ENCODE data around the gene GRK5. TPM values are rescaled to one million over a fixed set of nuclear protein-coding genes. Genes with fewer than 3 reads are reported as not detected.
A peak's percentile ranks its signal among the peaks of the same experiment; 100 is the strongest.

The GRK5 gene
- total RNA-seq, 1 donor from 2014 or later, result 12.5 TPM

DNA sequence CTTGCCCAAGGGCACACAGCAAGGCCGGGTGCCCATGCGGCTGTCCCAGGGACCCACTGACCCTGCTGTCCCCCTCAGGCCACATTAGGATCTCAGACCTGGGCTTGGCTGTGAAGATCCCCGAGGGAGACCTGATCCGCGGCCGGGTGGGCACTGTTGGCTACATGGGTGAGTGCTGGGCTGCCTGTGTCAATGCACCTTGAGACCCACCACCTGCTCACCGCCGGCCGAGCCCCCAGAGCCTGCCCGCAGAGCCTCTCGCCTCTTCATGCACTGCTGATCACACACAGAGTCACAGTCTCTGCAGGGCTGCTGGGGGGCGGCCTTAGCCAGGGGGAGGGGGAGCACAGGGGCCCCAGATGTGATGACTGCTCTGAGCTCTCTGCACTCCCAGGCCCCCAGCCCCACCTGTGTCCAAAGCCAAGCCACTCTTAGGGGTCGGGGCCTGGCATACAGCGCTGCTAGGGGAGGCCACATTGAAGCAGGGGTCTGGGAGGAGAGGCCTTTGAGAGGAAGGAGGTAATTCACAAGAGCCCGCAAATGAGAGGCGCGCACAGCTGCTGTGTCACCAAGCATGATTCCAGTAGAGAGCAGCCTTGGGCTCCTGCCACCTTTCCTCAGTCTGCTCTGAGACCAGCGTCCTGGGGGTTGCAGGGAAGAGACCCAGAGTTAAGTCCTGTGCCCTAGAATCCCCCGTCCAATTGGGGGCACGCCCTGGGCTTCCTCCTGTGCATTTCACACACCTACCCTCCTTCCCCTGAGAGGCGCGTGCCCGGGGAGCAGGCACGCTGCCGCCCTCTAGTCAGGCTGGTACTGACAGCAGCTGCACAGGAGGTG, 234.8 kb downstream of the GRK5 start:
- H3K9ac ChIP-seq (ENCODE audit: low read depth in 1 of 3, low read length in 3 of 3), result peak overlapping the region in 1 of 3 donors; percentile 45
- H3K27ac ChIP-seq (ENCODE audit: low read depth, low read length), result peak overlapping the region; percentile 65
- H3K36me3 ChIP-seq (ENCODE audit: control insufficient read depth in 3 of 3, insufficient read depth in 3 of 3, low read length in 3 of 3), result peaks cover 0 to 4% (median under 1%) of the 10 kb centered on the region in 3 donors
- H3K4me1 ChIP-seq (ENCODE audit: control insufficient read depth in 3 of 3, insufficient read depth in 3 of 3, low read length in 3 of 3), result peaks cover 15 to 25% (median 25%) of the 10 kb centered on the region in 3 donors
- peaks cover 0 to 21% (median 4%) of the 10 kb centered on the region in 3 donors for H3K27me3 ChIP-seq (ENCODE audit: control insufficient read depth in 3 of 3, insufficient read depth in 3 of 3, low read length in 3 of 3)
- no peak overlapping the region for H3K4me3 ChIP-seq (ENCODE audit: low read length in 3 of 3)
- H3K9me3 ChIP-seq (ENCODE audit: control insufficient read depth in 3 of 3, low read length in 3 of 3), result no peaks in the 10 kb centered on the region

DNA sequence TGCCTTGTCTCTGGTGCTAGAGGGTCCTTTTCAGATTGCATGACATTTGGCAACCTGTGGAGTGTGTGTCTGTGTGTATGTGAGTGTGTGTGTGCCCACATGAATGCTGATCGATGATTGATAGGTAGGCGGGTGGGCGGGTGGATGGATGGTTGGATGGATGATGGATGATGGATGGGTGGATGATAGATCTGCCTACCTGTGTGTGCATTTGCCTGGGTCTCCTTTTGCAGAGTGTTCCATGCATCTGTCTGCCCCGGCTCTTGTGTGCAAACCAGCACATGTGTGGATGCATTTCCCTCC, 235.3 kb downstream of the GRK5 start:
- H3K4me3 ChIP-seq (ENCODE audit: low read length in 3 of 3), result no peak overlapping the region
- peaks cover 0 to 24% (median 4%) of the 10 kb centered on the region in 3 donors for H3K27me3 ChIP-seq (ENCODE audit: control insufficient read depth in 3 of 3, insufficient read depth in 3 of 3, low read length in 3 of 3)
- H3K9ac ChIP-seq (ENCODE audit: low read depth in 1 of 3, low read length in 3 of 3), result no peak overlapping the region
- peaks cover 0 to 6% (median 2%) of the 10 kb centered on the region in 3 donors for H3K36me3 ChIP-seq (ENCODE audit: control insufficient read depth in 3 of 3, insufficient read depth in 3 of 3, low read length in 3 of 3)
- H3K9me3 ChIP-seq (ENCODE audit: control insufficient read depth in 3 of 3, low read length in 3 of 3), result no peaks in the 10 kb centered on the region
- no peak overlapping the region for H3K27ac ChIP-seq (ENCODE audit: low read depth, low read length)
- peaks cover 15 to 25% (median 25%) of the 10 kb centered on the region in 3 donors for H3K4me1 ChIP-seq (ENCODE audit: control insufficient read depth in 3 of 3, insufficient read depth in 3 of 3, low read length in 3 of 3)

DNA sequence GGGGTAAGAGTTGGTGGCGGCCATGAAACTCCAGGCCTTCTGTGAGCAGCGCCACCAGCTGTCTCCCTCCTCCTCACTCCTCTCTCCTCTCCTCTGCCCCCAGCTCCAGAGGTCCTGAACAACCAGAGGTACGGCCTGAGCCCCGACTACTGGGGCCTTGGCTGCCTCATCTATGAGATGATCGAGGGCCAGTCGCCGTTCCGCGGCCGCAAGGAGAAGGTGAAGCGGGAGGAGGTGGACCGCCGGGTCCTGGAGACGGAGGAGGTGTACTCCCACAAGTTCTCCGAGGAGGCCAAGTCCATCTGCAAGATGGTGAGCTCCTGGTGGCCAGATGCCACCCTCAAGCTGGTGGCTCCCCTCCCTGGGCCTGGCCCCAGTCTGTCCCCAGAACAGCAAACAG, 236.1 kb downstream of the GRK5 start:
- H3K4me1 ChIP-seq (ENCODE audit: control insufficient read depth in 3 of 3, insufficient read depth in 3 of 3, low read length in 3 of 3), result peaks cover 15 to 28% (median 25%) of the 10 kb centered on the region in 3 donors
- no peak overlapping the region for H3K27ac ChIP-seq (ENCODE audit: low read depth, low read length)
- H3K36me3 ChIP-seq (ENCODE audit: control insufficient read depth in 3 of 3, insufficient read depth in 3 of 3, low read length in 3 of 3), result peaks cover 0 to 9% (median 6%) of the 10 kb centered on the region in 3 donors

DNA sequence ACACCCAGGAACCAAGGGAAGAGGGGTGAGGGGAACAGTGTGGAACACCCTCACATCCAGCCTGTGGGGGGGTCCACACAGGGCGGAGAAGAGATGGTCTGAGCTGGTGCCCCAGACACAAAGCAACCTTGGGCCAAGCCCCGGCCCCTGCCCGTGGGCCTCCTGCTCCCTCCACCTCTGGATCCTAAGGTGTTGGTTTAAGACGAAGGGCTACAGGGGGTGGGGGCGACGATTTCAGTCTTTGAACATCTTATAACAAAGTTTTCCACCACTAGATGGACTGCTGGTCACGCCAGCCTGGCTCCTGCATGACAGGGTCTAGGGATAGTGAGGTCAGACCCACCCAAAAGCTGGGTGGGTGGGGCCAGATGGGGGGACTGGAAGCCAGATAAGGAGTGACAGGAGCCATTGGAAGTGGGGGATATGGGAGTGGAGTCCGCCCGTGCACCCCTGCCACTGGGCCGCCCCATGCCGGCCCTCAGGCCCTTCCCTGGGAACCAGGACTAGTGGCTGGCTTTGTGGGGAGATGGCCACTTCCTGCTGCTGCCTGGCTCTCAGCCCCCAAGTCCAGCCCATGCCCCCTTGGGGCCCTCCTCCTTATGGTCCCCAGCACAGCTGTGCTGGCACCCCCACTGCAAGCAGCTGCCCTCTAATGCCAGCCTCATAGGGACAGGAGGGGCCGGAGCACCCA, 236.7 kb downstream of the GRK5 start:
- Histone ChIP-seq H3K9me3 (ENCODE audit: control insufficient read depth in 3 of 3, low read length in 3 of 3) (no peaks in the 10 kb centered on the region), H3K4me3 (ENCODE audit: low read length in 3 of 3) (no peak overlapping the region), H3K4me1 (ENCODE audit: control insufficient read depth in 3 of 3, insufficient read depth in 3 of 3, low read length in 3 of 3) (peaks cover 15 to 33% (median 30%) of the 10 kb centered on the region in 3 donors), H3K27ac (ENCODE audit: low read depth, low read length) (no peak overlapping the region), H3K36me3 (ENCODE audit: control insufficient read depth in 3 of 3, insufficient read depth in 3 of 3, low read length in 3 of 3) (peaks cover 0 to 13% (median 8%) of the 10 kb centered on the region in 3 donors), H3K9ac (ENCODE audit: low read depth in 1 of 3, low read length in 3 of 3) (no peak overlapping the region), H3K27me3 (ENCODE audit: control insufficient read depth in 3 of 3, insufficient read depth in 3 of 3, low read length in 3 of 3) (peaks cover 0 to 25% (median 4%) of the 10 kb centered on the region in 3 donors)

More for the DNA sequence above, 236.1 kb downstream of the GRK5 start:
- H3K9me3 ChIP-seq (ENCODE audit: control insufficient read depth in 3 of 3, low read length in 3 of 3), result no peaks in the 10 kb centered on the region
- no peak overlapping the region for H3K4me3 ChIP-seq (ENCODE audit: low read length in 3 of 3)
- H3K27me3 ChIP-seq (ENCODE audit: control insufficient read depth in 3 of 3, insufficient read depth in 3 of 3, low read length in 3 of 3), result peaks cover 0 to 25% (median 4%) of the 10 kb centered on the region in 3 donors
- H3K9ac ChIP-seq (ENCODE audit: low read depth in 1 of 3, low read length in 3 of 3), result no peak overlapping the region

- Histone ChIP-seq H3K27me3 (ENCODE audit: control insufficient read depth in 3 of 3, insufficient read depth in 3 of 3, low read length in 3 of 3) (peaks cover 0 to 25% (median 4%) of the 10 kb centered on the region in 3 donors), H3K4me3 (ENCODE audit: low read length in 3 of 3) (no peak overlapping the region), H3K9me3 (ENCODE audit: control insufficient read depth in 3 of 3, low read length in 3 of 3) (no peaks in the 10 kb centered on the region), H3K4me1 (ENCODE audit: control insufficient read depth in 3 of 3, insufficient read depth in 3 of 3, low read length in 3 of 3) (peaks cover 17 to 34% (median 33%) of the 10 kb centered on the region in 3 donors), H3K36me3 (ENCODE audit: control insufficient read depth in 3 of 3, insufficient read depth in 3 of 3, low read length in 3 of 3) (peaks cover 0 to 15% (median 9%) of the 10 kb centered on the region in 3 donors), H3K27ac (ENCODE audit: low read depth, low read length) (no peak overlapping the region), H3K9ac (ENCODE audit: low read depth in 1 of 3, low read length in 3 of 3) (no peak overlapping the region)
These were observed 237.5 kb downstream of the GRK5 start for GRCh38 chr10:119444866-119445265.

DNA sequence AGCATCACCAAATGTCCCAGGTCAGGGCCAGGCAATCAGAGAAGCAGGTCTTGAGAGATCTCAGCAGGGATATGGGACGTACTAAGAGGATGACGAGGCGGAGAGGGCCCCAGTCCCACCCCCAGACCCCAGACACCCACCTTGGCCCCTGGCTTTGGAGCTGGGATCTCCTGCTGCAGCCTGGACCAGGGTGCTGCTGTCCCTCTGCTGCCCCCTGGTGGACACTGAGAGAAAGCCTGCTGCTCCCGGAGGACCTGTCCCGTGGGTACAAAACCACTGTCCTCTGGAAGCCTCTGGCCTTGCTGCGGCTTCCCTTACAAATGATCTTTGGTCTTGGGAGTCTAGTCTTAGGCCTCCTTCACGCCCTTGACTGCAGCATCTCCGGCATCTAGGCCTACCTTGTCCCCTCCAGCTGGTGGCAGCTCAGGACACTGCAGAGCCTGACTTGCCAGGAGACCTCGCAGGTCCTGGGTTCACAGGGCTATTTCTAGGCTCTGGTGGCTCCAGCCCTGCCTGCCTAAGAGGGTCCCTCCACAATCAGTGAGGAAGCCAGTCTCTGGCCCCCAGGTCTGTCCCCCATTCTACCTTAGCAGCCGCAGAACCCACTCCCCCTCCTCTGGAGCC, 238.1 kb downstream of the GRK5 start:
- peaks cover 0 to 13% (median 9%) of the 10 kb centered on the region in 3 donors for H3K36me3 ChIP-seq (ENCODE audit: control insufficient read depth in 3 of 3, insufficient read depth in 3 of 3, low read length in 3 of 3)
- no peak overlapping the region for H3K27ac ChIP-seq (ENCODE audit: low read depth, low read length)
- no peaks in the 10 kb centered on the region for H3K9me3 ChIP-seq (ENCODE audit: control insufficient read depth in 3 of 3, low read length in 3 of 3)
- no peak overlapping the region for H3K4me3 ChIP-seq (ENCODE audit: low read length in 3 of 3)
- peak overlapping the region in 1 of 3 donors; percentile 8 for H3K9ac ChIP-seq (ENCODE audit: low read depth in 1 of 3, low read length in 3 of 3)
- peaks cover 23 to 40% (median 37%) of the 10 kb centered on the region in 3 donors for H3K4me1 ChIP-seq (ENCODE audit: control insufficient read depth in 3 of 3, insufficient read depth in 3 of 3, low read length in 3 of 3)
- H3K27me3 ChIP-seq (ENCODE audit: control insufficient read depth in 3 of 3, insufficient read depth in 3 of 3, low read length in 3 of 3), result peaks cover 0 to 25% (median 4%) of the 10 kb centered on the region in 3 donors

GRCh38 chr10:119445935-119446317, 238.6 kb downstream of the GRK5 start:
- Histone ChIP-seq H3K4me1 (ENCODE audit: control insufficient read depth in 3 of 3, insufficient read depth in 3 of 3, low read length in 3 of 3) (peaks cover 20 to 40% (median 35%) of the 10 kb centered on the region in 3 donors), H3K27me3 (ENCODE audit: control insufficient read depth in 3 of 3, insufficient read depth in 3 of 3, low read length in 3 of 3) (peaks cover 0 to 25% (median 4%) of the 10 kb centered on the region in 3 donors), H3K9ac (ENCODE audit: low read depth in 1 of 3, low read length in 3 of 3) (peak overlapping the region in 1 of 3 donors; percentile 8), H3K9me3 (ENCODE audit: control insufficient read depth in 3 of 3, low read length in 3 of 3) (no peaks in the 10 kb centered on the region), H3K4me3 (ENCODE audit: low read length in 3 of 3) (no peak overlapping the region), H3K27ac (ENCODE audit: low read depth, low read length) (no peak overlapping the region), H3K36me3 (ENCODE audit: control insufficient read depth in 3 of 3, insufficient read depth in 3 of 3, low read length in 3 of 3) (peaks cover 0 to 13% (median 9%) of the 10 kb centered on the region in 3 donors)

DNA sequence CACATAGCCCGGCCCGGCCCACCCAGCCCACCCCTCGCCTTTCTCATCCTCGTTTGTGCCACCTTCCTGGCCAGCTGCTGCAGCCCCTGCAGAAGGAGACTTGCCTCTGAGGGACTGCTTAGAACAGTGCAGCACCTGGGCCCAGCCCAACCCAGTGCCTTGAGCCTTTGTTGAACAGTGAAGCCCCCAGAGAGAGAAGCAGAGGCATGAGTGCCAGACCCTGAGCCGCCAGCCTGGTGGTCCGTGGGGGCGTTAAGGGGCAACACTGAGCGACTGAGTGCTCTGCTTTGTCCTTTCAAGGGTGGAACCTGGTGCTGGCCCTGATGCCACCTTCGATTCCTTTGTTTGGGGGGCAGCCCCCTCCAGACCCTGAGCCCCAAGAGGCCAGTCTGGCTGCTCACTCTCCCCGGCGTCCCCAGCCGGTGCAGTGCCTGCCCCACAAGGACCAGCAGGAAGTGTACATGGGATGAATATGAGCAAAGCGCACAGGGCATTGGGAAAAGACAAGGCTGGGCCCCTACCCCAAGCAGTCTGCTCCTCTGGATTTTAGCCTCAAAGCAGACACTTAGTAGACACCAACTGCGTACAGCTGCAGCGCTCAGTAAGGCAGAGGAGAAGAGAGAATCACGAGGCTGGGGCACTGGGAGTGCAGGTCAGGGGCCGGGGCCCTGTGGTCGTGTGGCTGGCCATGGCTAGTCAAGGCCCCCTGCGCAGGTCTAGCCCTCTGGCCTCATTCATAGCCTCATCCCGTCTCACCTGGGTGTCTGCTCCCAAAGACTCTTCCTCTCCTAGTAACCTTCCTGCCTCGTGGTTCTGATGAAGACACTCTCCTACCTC, 239.3 kb downstream of the GRK5 start:
- H3K4me1 ChIP-seq (ENCODE audit: control insufficient read depth in 3 of 3, insufficient read depth in 3 of 3, low read length in 3 of 3), result peaks cover 19 to 34% (median 29%) of the 10 kb centered on the region in 3 donors
- no peaks in the 10 kb centered on the region for H3K9me3 ChIP-seq (ENCODE audit: control insufficient read depth in 3 of 3, low read length in 3 of 3)
- H3K4me3 ChIP-seq (ENCODE audit: low read length in 3 of 3), result no peak overlapping the region
- H3K9ac ChIP-seq (ENCODE audit: low read depth in 1 of 3, low read length in 3 of 3), result no peak overlapping the region
- H3K27ac ChIP-seq (ENCODE audit: low read depth, low read length), result no peak overlapping the region
- peaks cover 0 to 16% (median 9%) of the 10 kb centered on the region in 3 donors for H3K36me3 ChIP-seq (ENCODE audit: control insufficient read depth in 3 of 3, insufficient read depth in 3 of 3, low read length in 3 of 3)
- peaks cover 0 to 19% (median 2%) of the 10 kb centered on the region in 3 donors for H3K27me3 ChIP-seq (ENCODE audit: control insufficient read depth in 3 of 3, insufficient read depth in 3 of 3, low read length in 3 of 3)

GRCh38 chr10:119447421-119447820, 240.1 kb downstream of the GRK5 start:
- Histone ChIP-seq H3K9me3 (ENCODE audit: control insufficient read depth in 3 of 3, low read length in 3 of 3) (no peaks in the 10 kb centered on the region), H3K27ac (ENCODE audit: low read depth, low read length) (no peak overlapping the region), H3K36me3 (ENCODE audit: control insufficient read depth in 3 of 3, insufficient read depth in 3 of 3, low read length in 3 of 3) (peaks cover 0 to 16% (median 9%) of the 10 kb centered on the region in 3 donors), H3K9ac (ENCODE audit: low read depth in 1 of 3, low read length in 3 of 3) (no peak overlapping the region), H3K4me1 (ENCODE audit: control insufficient read depth in 3 of 3, insufficient read depth in 3 of 3, low read length in 3 of 3) (peaks cover 15 to 29% (median 23%) of the 10 kb centered on the region in 3 donors), H3K4me3 (ENCODE audit: low read length in 3 of 3) (no peak overlapping the region), H3K27me3 (ENCODE audit: control insufficient read depth in 3 of 3, insufficient read depth in 3 of 3, low read length in 3 of 3) (peaks cover 0 to 14% (median 0%) of the 10 kb centered on the region in 3 donors)

All from skeletal muscle tissue (tissue), 4 donors.